Gastroesophageal sphincter (tissue), 4 donors: Measurements from ENCODE around the gene B9D2. TPM values are rescaled to one million over a fixed set of nuclear protein-coding genes. Genes with fewer than 3 reads are reported as not detected.

Experiments
- ATAC-seq: fragments of 150-250 bp; one replicate; pipeline ENCODE4 v1.9.1; 2016; ENCODE audit warnings: mild to moderate bottlenecking, moderate library complexity
- H3K27ac ChIP-seq, 4 donors: fragments of 200-600 bp; sonication (generic) in 3 of 4; 1 replicate in 3 of 4; 2 replicates in 1 of 4; pipeline ENCODE4 v1.5.1; 2016 to 2019
- H3K27me3 ChIP-seq: fragments of 200-600 bp; sonication (generic); one replicate; pipeline ENCODE4 v1.5.1; 2019
- H3K36me3 ChIP-seq, 2 donors: fragments of 200-600 bp; sonication (generic); one replicate each; pipeline ENCODE4 v1.5.1; 2019; ENCODE audit warnings: control low read depth in 1 of 2
- H3K4me1 ChIP-seq, 3 donors: fragments of 200-600 bp; sonication (generic); 1 replicate in 2 of 3; 2 replicates in 1 of 3; pipeline ENCODE4 v1.5.1; 2016 to 2019; ENCODE audit warnings: control low read depth in 2 of 3
- H3K4me3 ChIP-seq, 2 donors: fragments of 200-600 bp; sonication (generic); one replicate each; pipeline ENCODE4 v1.5.1; 2019; ENCODE audit warnings: mild to moderate bottlenecking in 1 of 2, moderate library complexity in 1 of 2
- H3K9me3 ChIP-seq, 3 donors: fragments of 200-600 bp; sonication (generic); one replicate each; pipeline ENCODE4 v1.5.1; 2017 to 2019; ENCODE audit warnings: control low read depth in 2 of 3
- EP300 ChIP-seq: sonication (generic); formaldehyde crosslinking; IDR thresholded peaks from one replicate; pipeline ENCODE4 v1.6.1; 2017; ENCODE audit warnings: antibody characterized with exemption, mild to moderate bottlenecking
- POLR2A ChIP-seq, 2 donors: fragments of 450-650 bp; IDR thresholded peaks; one replicate each; pipeline ENCODE4 v1.6.1; 2017; ENCODE audit warnings: antibody characterized with exemption in 2 of 2, mild to moderate bottlenecking in 2 of 2, moderate library complexity in 1 of 2
- POLR2AphosphoS5 ChIP-seq: sonication (generic); formaldehyde crosslinking; IDR thresholded peaks from one replicate; pipeline ENCODE4 v1.6.1; 2017; ENCODE audit warnings: antibody characterized with exemption
- WGBS, 2 donors: methylation state at CpG; one replicate each; pipeline ENCODE4 v1.1.5; 2018; ENCODE audit warnings: low coverage in 1 of 2; 5-methylcytosine and 5-hydroxymethylcytosine counted together
- total RNA-seq, 4 donors: library from RNA; depleted of rRNA; stranded (reverse); fragments of >200 nt; gene quantifications; one replicate each; pipeline ENCODE4 v1.1.0, GENCODE V29; 2016
- TF ChIP-seq, protein P1 (sequence below), 4 experiments: fragments of 200-600 bp in 2 of 4; fragments of 450-650 bp in 2 of 4; sonication (generic) in 1 of 4; IDR thresholded peaks; one replicate each; pipeline ENCODE4 v1.5.1; 2017 to 2019; ENCODE audit warnings: antibody characterized with exemption in 4 of 4, mild to moderate bottlenecking in 2 of 4, moderate library complexity in 2 of 4

B9D2 gene
- total RNA-seq, 4 donors from 2014 or later: 5.2 to 10.1 (median 6.7) TPM

DNA sequence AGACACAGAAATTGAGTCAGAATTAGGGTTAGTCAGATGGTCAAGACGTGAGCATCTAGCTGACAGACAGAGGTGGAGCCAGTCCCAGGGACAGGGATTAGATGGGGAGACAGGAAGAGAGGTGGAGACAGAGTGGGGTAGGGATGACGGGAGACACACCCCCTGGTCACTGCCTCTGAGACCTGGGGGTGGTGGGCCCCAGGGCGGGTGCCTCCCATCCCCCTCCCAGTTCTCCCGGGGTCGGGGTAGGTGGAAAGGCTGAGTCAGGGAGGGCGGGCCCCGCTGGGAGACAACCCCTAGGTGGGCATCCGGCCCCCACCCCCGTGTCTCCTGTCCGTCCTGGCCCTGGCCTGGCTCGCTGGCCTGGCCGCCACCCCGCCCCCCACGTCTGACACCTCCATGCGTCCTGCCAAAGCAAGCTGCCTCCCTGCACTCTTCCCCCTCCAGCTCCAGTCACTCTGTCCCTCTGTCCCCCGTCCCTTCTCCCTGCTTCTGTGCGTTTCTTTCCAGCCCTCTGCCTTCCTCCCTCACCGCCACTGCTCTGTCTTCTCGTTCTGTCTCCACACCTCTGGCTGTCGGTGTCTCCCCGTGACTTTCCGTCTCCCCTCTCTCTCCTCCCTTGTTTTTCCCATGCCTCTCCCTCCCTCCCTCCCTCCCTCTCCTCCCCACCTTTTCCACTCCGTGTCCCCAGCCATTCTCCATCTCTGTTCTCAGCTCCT, 38.9 kb downstream of the B9D2 start:
- peak overlapping the region; percentile 47 to 90 (median 85) for H3K27ac ChIP-seq
- H3K9me3 ChIP-seq: no peaks in the 10 kb centered on the region
- 0 to 2% methylated on average over 3 to 19 of the region's 23 CpGs for WGBS, 2 donors
- peaks cover 0 to 43% of the 10 kb centered on the region in 2 donors for H3K36me3 ChIP-seq
- TF ChIP-seq, protein P1, sequence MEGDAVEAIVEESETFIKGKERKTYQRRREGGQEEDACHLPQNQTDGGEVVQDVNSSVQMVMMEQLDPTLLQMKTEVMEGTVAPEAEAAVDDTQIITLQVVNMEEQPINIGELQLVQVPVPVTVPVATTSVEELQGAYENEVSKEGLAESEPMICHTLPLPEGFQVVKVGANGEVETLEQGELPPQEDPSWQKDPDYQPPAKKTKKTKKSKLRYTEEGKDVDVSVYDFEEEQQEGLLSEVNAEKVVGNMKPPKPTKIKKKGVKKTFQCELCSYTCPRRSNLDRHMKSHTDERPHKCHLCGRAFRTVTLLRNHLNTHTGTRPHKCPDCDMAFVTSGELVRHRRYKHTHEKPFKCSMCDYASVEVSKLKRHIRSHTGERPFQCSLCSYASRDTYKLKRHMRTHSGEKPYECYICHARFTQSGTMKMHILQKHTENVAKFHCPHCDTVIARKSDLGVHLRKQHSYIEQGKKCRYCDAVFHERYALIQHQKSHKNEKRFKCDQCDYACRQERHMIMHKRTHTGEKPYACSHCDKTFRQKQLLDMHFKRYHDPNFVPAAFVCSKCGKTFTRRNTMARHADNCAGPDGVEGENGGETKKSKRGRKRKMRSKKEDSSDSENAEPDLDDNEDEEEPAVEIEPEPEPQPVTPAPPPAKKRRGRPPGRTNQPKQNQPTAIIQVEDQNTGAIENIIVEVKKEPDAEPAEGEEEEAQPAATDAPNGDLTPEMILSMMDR (IDR thresholded peaks at IDR 0.05): no peak
- TF ChIP-seq POLR2AphosphoS5: peak; percentile 32
- no peaks in the 10 kb centered on the region for H3K27me3 ChIP-seq
- peak overlapping the region; percentile 10 to 41 for H3K4me3 ChIP-seq
- peaks cover 2 to 86% (median 66%) of the 10 kb centered on the region in 3 donors for H3K4me1 ChIP-seq
- ATAC-seq: peak; percentile 63

- peaks cover 2 to 83% (median 66%) of the 10 kb centered on the region in 3 donors for H3K4me1 ChIP-seq
- no peak for TF ChIP-seq POLR2AphosphoS5
- no peak for TF ChIP-seq POLR2A (IDR thresholded peaks at IDR 0.05)
- TF ChIP-seq EP300: no peak
- TF ChIP-seq, protein P1 (IDR thresholded peaks at IDR 0.05): no peak
- WGBS, 2 donors: 65 to 93% methylated on average over 3 to 5 of the region's 7 CpGs
Observed at GRCh38 chr19:41324231-41324702, 39.7 kb downstream of the B9D2 start.

GRCh38 chr19:41323430-41324125, 40.4 kb downstream of the B9D2 start:
- TF ChIP-seq POLR2AphosphoS5: peak; percentile 71
- TF ChIP-seq, protein P1 (IDR thresholded peaks at IDR 0.05): no peak
- no peak for TF ChIP-seq POLR2A (IDR thresholded peaks at IDR 0.05)
- Histone ChIP-seq H3K36me3 (peaks cover 0 to 43% of the 10 kb centered on the region in 2 donors), H3K9me3 (no peaks in the 10 kb centered on the region), H3K4me3 (no peak overlapping the region), H3K4me1 (peaks cover 2 to 76% (median 62%) of the 10 kb centered on the region in 3 donors), H3K27ac (peak overlapping the region; percentile 27 to 90 (median 85)), H3K27me3 (no peaks in the 10 kb centered on the region)
- WGBS, 2 donors: 0% methylated on average over 1 of the region's 16 CpGs; no CpG with 5 or more reads in 1 of the 2 donors
- peak; percentile 73 for ATAC-seq

More at GRCh38 chr19:41324231-41324702, 39.7 kb downstream of the B9D2 start:
- no peak overlapping the region for H3K4me3 ChIP-seq
- peaks cover 0 to 43% of the 10 kb centered on the region in 2 donors for H3K36me3 ChIP-seq
- no peaks in the 10 kb centered on the region for H3K27me3 ChIP-seq
- ATAC-seq: no peak
- no peaks in the 10 kb centered on the region for H3K9me3 ChIP-seq
- peak overlapping the region; percentile 47 to 90 (median 85) for H3K27ac ChIP-seq

- WGBS, 2 donors: 28 to 60% methylated on average over 1 to 7 of the region's 7 CpGs
- H3K4me1 ChIP-seq: peaks cover 2 to 70% (median 58%) of the 10 kb centered on the region in 3 donors
- TF ChIP-seq EP300 (no peak), POLR2AphosphoS5 (no peak), POLR2A (IDR thresholded peaks at IDR 0.05) (no peak)
- TF ChIP-seq, protein P1 (IDR thresholded peaks at IDR 0.05): no peak
- peak overlapping the region; percentile 27 to 90 (median 85) for H3K27ac ChIP-seq
- H3K36me3 ChIP-seq: peaks cover 0 to 43% of the 10 kb centered on the region in 2 donors
- no peak overlapping the region for H3K4me3 ChIP-seq
- no peak for ATAC-seq
- H3K27me3 ChIP-seq: no peaks in the 10 kb centered on the region
- no peaks in the 10 kb centered on the region for H3K9me3 ChIP-seq
Observed at GRCh38 chr19:41323023-41323422, 40.9 kb downstream of the B9D2 start.
